ENCODE measurements around the gene EML5.
"Not testable (repeated sequence)": the region's sequence is repeated elsewhere in the genome, so short reads cannot be mapped to it uniquely, and the experiment has no call there.

Gene EML5
- total RNA-seq: 12.6 to 22.1 (median 16.8) reads per million in 4 donors

DNA sequence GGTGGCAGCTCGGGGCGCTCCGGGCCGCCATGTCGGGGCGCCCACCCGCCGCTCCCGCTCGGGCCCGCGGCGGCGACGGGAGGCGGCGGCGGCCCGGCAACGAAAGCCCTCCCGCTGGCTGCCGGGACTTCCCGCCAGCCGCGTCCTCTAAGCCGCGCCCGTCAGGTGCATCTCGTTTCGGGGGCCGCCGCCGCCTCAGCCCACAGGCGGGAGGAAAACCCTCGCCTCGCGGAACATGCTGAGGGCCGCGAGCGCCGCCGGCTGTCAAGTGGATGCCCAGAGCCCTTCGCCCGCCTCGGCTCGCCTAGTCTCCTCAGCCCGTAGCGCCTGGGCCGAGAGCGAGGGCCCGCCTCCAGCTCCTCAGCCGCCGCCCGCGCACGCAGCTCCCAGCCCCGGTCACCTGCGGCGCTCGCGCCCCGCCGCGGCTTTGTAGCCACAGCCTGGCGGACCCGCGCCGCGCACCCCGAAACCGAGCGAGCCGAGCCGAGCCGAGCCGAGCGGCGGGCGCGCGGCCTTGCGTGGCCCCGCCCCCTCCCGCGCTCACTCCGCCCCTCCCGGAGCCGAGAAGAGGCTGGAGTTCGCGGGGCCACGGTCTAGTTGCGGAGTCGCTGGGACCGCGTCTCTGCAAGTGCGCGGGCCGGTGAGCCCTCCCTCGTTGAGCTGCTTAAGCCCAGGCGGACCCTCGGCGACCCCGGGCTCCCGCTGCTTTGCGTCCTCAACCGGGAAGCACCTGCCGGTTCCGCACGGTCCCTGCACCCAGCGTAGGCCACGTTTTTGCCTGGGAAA is at the start of gene EML5:
TSS of gene EML5 (minus strand) at position 481 of the 786 bp plus-strand sequence. CDS start at position 31, 450 bp downstream.
- DNase-seq: peak; percentile 64 to 81 (median 74)

GRCh38 chr14:88842414-88842813 is 49.7 kb upstream of the EML5 start:
- no peak for DNase-seq

- DNase-seq: no peak
Observed at GRCh38 chr14:88841741-88842140, 49.0 kb upstream of the EML5 start.

DNA sequence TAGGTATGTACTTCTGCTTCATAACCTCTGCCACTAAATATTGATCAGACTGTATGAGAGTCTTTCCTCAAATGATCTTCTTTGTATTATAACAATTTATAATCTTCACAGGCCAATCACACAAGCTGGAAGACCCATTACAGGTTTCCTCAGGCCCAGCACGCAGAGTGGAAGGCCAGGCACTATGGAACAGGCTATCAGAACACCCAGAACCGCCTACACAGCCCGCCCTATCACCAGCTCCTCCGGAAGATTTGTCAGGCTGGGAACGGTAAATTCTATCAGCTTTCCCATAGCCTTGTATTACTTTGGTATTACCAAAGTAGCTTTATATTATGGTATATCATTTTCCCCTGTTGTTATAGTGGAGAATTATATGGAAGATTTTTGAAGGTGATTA is 48.2 kb upstream of the EML5 start:
- DNase-seq: no peak

DNA sequence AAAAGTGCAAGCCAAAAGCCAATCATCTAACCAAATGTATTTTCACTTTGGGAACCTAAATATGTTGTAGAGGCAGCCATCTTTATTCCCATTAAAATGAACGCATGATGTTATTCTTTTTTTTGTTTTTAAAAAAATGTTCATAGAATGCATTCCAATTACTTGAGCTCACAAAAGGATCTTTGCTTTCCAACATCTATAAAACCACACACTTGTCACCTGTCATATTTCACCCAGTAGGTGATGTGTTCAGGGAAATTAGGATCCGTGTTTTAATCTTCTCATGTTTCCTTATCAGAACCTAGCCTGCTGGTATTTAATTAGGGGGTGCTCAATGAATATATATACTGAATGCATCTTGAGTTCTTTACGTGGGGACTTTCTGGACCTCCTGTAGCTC is 45.3 kb upstream of the EML5 start:
- DNase-seq: no peak

DNA sequence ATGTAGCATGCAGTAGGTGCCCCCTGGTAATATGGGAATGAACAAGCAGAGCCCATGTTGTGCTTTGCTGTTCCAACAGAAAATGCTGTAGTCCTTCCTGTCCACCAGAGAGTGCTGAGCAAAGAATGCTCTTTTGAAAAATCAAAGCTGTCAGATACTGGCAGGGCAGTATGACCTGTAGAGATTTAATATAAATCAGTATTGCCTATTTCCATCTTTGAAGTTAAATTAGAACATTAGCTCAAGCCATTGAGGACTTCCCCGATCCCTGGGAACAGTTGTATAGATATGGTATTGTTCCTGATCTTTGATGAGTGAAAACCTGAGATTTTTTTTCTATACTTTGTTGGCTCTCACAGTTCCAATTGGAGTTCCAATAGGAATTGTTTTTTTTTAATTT is 44.7 kb upstream of the EML5 start:
- no peak for DNase-seq

DNA sequence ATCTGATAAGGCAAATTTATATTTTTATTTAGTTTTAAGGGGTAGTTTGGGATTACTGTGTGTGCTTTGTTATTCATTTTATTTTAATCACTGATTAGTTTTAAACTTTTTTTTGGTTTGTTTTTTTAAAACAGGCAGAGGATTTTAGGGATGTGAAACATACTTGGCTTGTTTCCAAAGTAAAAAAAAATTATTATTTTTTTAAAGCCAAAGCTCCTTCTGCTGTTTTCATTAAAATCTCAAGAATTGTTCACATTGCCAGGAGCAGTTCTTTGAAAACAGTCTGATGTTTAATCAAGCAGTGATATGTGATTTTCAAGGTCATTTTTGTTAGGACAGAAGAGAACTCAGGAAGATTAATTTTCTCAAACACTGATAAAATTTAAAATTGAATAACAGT is 42.9 kb upstream of the EML5 start:
- no peak for DNase-seq

GRCh38 chr14:88834883-88835431 is 42.2 kb upstream of the EML5 start:
- DNase-seq: no peak

DNA sequence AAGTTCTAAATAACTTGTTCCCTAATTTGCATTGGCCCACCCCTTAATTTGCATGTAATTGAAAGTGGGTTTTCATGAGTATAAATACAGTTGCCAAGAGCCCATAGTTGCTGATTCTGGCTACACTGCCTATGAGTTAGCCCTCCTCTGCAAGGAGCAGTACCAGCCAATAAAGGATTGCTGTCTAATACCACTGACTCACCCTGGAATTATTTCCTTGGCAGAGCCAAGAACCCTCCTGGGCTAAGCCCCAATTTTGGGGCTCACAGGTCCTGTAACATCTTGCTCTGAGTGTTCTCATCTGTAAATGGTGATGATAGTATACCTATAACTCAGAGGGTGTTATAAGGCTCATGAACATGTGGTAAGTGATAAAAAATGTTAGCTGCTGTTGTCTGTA is 38.5 kb upstream of the EML5 start:
- DNase-seq: no peak

DNA sequence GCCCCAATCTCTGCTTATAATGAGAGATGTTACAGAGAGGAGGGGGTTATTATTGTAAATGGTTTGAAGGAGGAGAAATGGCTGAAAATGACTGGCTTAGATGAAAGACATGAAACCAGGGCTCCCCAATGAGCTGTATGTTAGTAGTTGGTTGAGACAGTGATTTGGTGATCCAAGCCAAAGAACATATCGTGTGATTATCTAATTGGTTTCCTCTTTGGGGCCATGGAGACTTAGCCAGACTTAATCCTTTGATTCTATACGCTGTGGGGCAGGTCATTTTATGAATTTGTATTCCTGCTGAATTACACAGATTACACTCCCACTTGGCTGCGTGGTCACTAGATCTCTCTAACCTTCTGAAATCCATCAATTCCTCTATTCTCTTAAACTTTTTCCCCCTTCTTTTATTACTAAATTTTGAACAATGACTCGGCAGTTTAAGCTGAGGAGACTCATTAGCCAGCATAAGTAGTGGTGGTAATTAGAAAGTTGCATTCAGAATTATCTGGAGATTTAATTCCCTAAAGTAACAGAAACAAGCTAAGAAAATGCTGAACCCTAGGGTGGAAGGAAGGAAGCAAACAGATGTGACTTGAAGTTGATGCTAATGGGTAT is 37.0 kb upstream of the EML5 start:
- DNase-seq: no peak

DNA sequence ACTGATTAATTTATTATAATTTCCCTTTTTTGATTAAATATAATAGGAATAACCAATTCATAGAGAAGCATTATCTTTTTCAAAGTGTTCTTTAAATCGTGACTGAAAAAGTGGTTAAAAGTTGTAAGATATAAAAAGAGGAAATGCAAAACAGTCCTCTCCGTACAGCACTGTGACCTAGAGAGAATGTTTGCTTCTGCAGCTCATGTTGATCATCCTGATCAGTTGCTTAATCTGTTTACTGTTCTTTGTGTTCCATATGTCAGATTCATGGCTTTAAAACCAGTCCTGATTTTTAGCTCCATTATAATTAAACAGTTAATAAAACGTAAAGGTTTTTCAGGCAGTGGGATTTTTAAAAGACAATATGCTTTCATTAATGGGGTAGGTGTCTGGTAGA is 36.4 kb upstream of the EML5 start:
- DNase-seq: no peak

DNA sequence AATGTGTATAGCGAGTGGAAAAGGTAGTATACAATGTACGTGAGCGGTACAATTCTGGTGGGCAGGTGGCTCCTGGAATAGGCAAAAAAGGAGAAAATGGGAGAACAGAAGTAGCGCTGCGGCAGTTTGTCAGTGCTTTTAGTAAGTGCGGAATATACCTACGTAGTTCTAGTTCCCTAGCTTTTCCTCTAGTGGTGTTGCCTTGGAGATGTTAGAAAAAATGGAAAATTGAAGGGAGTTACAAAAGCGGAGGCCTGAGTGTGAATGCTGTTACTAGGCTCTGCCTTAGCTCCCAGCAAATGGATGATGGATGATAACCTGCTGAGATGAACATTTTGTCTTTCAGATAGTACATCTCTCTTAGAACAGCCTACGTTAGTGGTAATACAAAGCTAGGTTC is 32.8 kb upstream of the EML5 start:
- DNase-seq: no peak

DNA sequence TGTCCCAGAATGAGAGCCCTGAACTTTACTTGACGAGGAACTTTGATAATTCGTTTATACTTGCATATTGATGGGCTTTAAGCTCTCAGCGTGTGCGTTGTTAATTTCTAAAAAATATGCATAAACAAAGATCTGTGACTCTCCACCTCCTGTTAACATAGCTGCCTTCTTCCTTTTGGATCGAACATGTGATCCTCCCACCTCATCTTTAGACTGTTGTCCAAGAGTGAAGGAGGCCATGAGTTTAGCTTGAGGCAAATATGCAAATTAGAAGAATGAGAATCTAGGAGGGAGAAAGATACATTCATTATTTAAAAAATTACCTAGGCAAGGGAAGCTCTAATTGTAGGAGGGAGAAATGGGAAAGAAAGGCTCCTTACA is 32.3 kb upstream of the EML5 start:
- DNase-seq: no peak

DNA sequence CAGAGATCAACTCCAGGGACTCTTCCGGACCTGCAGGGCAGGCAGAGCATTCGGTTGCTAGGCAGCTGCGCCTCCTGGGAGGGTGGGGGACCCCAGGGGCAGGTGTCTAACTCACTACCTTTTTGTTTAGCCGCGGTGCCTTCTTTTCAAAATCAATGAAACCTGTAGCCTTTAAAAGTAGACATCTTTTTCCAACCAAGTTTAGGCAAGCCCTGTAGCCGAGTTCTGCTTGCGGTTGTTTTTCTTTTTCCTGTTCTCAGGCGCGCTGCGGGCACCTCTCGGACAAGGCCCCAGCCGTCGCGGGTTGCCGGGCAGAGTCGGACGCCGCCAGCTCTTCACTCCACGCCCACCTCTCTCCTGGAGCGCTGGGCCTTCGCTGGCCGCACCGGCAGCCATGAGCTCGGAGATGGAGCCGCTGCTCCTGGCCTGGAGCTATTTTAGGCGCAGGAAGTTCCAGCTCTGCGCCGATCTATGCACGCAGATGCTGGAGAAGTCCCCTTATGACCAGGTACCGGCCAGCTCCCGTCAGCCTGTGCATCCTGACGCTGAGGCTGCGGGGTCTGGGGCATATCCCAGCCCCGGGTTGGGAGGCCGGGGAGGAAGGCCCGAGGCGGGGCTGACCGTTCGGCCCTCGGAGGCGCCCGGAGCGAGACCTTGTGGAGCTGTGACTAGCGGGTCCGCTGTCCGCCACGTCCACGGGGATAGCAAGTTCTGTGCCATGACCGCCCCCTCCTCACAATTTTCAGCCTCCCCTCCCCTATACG is 31.7 kb upstream of the EML5 start, which contains the start of gene TTC8:
TSS of gene TTC8 (plus strand) at position 338 of the 764 bp plus-strand sequence. CDS start at position 395, 57 bp downstream.
- DNase-seq: peak; percentile 57 to 84 (median 74)

GRCh38 chr14:88823968-88824313 is 31.2 kb upstream of the EML5 start:
- no peak for DNase-seq

DNA sequence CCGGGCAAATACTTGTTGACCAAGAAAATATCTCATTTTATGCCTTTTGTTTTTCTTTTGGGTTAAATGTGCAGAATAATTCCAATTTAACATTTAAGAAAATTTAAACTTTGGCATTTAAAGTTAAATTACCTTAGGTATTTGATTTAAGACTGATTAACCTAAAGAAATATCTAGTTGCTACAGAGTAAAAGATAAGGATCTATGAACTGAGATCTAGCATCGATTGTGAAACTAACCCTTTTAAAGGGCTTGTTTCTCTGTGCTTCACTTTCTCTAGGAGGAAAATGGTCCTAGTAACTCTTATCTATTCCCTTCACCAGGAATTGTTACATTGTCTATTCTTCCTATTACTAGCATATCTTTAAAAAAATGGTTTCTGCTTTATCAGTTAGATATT is 29.1 kb upstream of the EML5 start:
- no peak for DNase-seq

DNA sequence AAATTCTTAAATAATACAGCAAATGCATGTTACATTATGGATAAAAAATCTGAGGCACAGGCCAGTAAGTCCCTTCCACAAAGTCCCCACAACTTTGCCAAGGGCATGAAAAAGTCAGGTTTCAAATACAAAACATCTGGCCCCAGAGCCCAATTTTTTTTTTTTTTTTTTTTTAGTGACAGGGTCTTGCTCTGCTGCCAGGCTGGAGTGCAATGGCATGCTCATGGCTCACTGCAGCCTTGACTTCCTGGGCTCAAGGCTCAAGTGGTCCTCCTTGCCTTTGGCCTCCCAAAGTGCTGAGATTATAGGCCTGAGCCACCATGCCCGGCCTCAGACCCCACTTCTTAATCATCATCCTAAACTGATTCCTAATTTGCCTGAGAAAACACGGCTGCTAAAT is 28.6 kb upstream of the EML5 start:
- no peak for DNase-seq

DNA sequence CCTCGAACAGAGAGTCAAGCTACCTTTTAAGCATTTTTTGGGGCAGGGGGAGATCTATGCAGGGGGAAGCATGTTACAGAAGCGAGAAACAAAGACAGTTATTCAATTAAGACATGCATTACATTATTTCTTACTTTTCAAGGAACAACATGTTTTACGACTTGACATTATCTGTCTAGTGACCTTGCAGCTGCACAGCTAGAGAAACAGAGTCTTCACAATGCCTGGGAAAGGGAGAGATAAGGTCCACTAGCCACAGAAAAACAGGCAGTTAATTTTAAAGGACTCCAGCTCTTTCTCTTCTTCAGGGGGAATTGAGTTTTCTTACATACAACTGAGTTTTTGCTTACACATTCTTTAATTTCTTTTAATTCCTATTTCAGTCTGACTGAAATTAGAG is 26.9 kb upstream of the EML5 start:
- not testable (repeated sequence) for DNase-seq

DNA sequence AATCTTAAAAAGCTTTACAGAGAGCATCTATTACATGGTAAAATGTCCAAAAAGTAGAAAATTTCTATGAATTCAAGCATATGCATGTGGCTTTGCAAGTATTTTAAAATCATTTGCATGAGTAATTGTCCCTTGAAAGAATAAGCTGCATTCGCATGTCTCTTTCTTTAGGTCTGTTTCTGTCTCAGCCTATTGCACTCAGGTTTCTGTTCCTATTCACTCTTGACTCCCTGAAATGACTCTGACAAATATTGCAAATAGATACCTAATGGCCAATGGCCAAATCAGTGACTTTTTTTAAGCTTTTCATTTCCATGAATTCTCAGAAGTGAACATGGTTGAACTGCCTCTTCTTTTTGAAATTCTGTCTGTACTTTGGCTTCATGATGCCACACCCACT is 25.3 kb upstream of the EML5 start:
- DNase-seq: no peak

DNA sequence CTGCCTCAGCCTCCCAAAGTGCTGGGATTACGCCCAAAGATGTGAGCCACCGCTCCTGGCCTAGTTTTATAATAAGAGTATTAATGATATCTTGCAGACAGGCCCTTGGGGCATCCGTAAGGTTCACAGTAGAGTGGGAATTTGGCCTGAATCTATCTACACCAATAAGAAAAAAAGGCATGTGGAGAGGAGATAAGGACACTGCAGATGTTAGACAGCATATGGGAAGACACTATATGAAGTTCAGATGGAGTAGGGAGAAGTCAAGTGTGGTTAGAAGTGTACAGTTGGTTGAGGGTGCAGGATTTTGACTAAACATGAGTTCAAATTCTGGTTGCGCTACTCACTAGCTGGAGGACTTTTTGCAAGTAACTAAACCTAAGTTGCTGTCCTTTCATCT is 23.2 kb upstream of the EML5 start:
- no peak for DNase-seq

DNA sequence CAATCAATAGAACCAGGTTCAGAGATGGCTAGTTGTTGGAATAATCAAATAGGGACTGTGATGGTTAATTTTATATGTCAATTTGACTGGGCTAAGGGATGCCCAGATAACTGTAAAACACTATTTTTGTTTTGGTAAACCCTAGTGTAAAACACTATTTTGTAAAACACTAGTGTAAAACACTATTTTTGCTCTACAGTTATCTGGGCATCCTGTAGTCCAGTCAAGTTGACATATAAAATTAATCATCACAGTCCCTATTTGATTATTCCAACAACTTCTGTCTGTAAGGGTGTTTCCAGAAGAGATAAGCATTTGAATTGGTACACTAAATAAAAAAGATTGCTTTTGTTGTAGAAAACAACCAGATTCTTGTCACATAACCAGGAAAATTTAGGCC is 15.6 kb upstream of the EML5 start:
- DNase-seq: no peak

DNA sequence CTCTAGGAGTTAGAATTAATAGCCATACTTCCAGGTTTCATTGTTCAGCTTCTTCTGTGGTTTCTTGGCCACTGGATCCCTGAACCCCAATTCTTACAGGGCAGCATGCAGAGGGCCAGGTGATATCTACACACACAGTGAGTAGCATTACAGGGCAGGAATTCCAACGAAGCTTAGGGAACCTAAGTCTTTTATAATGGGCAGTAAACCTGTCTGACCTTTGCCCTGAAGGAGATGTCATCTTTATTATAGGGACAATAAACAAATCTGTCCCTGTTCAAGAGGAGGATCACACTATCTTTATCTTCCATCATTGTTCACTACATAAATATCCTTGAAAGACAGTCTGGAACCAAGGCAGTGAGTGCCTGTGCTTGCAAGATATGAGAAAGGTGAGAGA is 11.7 kb upstream of the EML5 start:
- no peak for DNase-seq

- DNase-seq: no peak
Observed at GRCh38 chr14:88804035-88804434, 11.3 kb upstream of the EML5 start.

DNA sequence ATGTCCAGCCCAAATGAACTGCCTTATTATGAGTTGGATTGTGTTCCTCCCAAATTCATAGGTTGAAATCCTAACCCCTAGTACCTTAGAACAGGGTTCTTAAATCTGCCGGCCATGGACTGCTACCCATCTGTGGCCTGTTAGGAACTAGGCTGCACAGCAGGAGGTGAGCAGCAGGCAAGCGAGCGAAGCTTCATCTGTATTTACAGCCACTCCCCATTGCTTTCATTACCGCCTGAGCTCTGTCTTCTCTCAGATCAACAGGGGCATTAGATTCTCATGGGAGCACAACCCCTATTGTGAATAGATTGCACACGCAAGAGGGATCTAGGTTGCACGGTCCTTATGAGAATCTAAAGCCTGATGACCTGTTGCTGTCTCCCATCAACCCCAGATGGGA is 9.8 kb upstream of the EML5 start:
- no peak for DNase-seq

Data from T-helper 1 cell (primary cell).